Measurements from ENCODE around the gene SLC5A8.
"Not testable (repeated sequence)": the region's sequence is repeated elsewhere in the genome, so short reads cannot be mapped to it uniquely, and the experiment has no call there.

Gene SLC5A8

DNA sequence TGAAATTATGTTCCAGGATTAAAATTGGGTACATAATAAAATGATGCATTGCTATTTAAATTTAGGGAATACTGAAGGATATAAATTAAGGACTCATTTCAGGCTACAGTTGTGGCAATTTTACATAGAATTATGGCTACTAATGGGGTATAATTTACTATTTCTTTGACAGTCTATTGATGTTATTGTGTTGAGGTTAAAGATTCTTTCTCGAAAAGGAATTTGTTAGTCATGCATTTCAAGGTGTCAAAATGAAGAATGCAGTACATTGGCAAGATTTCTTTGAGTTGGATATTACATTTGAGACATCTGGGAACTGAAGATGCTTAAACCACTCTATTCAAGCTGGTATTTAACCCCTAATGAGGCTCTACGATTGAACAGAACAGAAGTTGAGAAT, 28.3 kb downstream of the SLC5A8 start:
- FAIRE-seq (no peak), DNase-seq (ENCODE audit: insufficient read length, low spot score) (no peak)
- TF ChIP-seq POLR2AphosphoS5 (IDR thresholded peaks at IDR 0.05; ENCODE audit: low read depth, low read length) (no peak), PAX5 (IDR thresholded peaks at IDR 0.05; ENCODE audit: insufficient read depth, low read length, severe bottlenecking) (no peak), POLR2A (IDR thresholded peaks at IDR 0.05; ENCODE audit: low read depth, low read length) (no peak), TAF1 (IDR thresholded peaks at IDR 0.05; ENCODE audit: low read depth, low read length) (no peak), POU2F2 (IDR thresholded peaks at IDR 0.05; ENCODE audit: low read depth, low read length) (no peak), SPI1 (IDR thresholded peaks at IDR 0.05; ENCODE audit: low read depth, low read length) (no peak)

DNA sequence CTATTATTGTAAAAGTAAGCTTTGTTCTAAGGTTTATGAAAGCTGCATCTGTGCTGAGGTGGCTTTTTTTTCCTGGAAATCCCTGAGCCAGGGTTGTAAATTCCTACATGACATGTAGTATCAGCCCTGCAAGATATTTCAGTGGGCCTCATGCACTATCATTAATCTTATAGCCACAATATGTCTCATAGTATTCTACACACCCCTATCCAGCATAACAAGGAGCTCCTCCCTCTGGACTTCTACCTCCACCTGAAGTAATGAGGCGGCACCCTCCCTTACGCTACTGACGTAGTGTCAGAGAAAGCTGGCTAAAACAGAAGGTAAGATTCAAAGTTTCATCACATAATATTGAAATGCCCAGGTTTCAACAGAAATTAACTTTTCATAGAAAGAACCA, 35.5 kb downstream of the SLC5A8 start:
- no peak for TF ChIP-seq TAF1 (IDR thresholded peaks at IDR 0.05; ENCODE audit: low read depth, low read length)
- TF ChIP-seq PAX5 (IDR thresholded peaks at IDR 0.05; ENCODE audit: insufficient read depth, low read length, severe bottlenecking) = no peak
- no peak for TF ChIP-seq SPI1 (IDR thresholded peaks at IDR 0.05; ENCODE audit: low read depth, low read length)
- TF ChIP-seq POLR2A (IDR thresholded peaks at IDR 0.05; ENCODE audit: low read depth, low read length) = no peak
- DNase-seq (ENCODE audit: insufficient read length, low spot score) = no peak
- no peak for FAIRE-seq

DNA sequence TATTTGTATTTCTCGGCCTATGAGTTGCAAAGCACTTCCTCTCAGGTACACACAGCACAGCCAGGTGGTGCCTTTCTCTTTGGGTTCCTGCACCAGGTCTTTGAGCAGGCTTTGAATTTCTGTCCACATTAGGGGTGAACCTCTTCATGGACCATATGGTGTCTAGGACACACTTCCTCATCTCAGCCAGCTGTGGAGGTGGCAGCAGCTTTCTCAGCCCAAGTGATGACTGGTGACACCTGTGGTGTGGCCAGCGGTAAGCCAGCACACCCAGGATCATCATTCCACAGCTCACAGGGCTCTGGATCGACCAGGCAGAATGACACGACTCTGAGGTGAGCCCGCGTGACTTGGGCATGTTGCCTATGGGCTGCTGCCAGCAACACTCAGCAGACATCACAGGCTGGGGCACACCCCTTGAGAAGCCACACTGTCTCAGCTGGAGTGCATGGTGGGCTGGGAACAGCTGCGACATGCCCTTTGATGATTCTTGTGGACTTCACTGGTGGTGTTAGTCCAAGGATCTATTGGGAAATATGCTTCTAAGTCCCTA, 36.8 kb downstream of the SLC5A8 start:
- FAIRE-seq (no peak), DNase-seq (ENCODE audit: insufficient read length, low spot score) (no peak)
- 0 out of 2 replicates have a peak, but pooled peaks have one; percentile 5 for TF ChIP-seq SPI1 (IDR thresholded peaks at IDR 0.05; ENCODE audit: low read depth, low read length)
- no peak for TF ChIP-seq POLR2A (IDR thresholded peaks at IDR 0.05; ENCODE audit: low read depth, low read length)
- TF ChIP-seq TAF1 (IDR thresholded peaks at IDR 0.05; ENCODE audit: low read depth, low read length) = no peak

DNA sequence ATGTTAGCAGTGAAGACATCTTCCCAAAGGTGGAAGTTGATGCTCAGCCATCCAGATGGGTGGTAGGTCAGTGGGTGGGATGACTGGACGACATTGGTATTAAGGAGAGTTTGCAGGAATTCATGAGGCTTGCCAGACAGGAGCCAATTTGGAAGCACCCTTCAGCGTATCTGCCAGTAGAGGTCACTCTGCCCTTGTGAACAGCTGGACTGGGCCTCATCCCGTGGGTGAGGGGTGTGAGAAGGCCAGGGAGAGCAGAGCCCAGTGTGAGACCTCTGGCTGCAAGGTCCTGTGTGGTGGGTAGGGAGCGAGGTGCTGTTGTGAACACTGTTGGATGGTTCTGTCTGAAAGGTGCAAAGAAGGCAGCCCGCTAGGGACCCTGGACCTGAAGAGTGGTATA, 37.7 kb downstream of the SLC5A8 start:
- DNase-seq (ENCODE audit: insufficient read length, low spot score) = no peak
- no peak for TF ChIP-seq TAF1 (IDR thresholded peaks at IDR 0.05; ENCODE audit: low read depth, low read length)
- TF ChIP-seq SPI1 (IDR thresholded peaks at IDR 0.05; ENCODE audit: low read depth, low read length) = no peak
- no peak for TF ChIP-seq POLR2AphosphoS5 (IDR thresholded peaks at IDR 0.05; ENCODE audit: low read depth, low read length)
- no peak for TF ChIP-seq POLR2A (IDR thresholded peaks at IDR 0.05; ENCODE audit: low read depth, low read length)

DNA sequence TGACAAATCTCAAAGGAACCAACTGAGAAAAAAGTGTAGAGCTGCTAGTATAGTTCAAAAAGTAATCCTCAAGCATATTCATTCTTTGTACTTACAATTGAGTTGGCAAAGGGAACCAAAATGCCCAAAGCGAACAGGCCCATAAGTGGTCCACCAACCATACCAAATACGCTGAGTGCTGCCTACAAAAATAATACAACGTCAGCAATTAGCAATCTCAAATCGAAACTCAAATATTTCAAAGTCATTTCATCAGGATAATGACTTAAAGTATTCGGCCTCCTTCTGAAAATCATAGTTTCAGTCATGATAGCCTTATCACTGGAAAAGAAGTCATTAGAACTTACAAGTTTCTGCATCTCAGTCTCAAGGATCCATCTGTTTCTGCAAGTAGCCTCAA, 42.0 kb downstream of the SLC5A8 start:
- TF ChIP-seq PAX5 (IDR thresholded peaks at IDR 0.05; ENCODE audit: insufficient read depth, low read length, severe bottlenecking) (no peak), POLR2A (IDR thresholded peaks at IDR 0.05; ENCODE audit: low read depth, low read length) (no peak), POLR2AphosphoS5 (IDR thresholded peaks at IDR 0.05; ENCODE audit: low read depth, low read length) (no peak), TAF1 (IDR thresholded peaks at IDR 0.05; ENCODE audit: low read depth, low read length) (no peak), SPI1 (IDR thresholded peaks at IDR 0.05; ENCODE audit: low read depth, low read length) (no peak), POU2F2 (IDR thresholded peaks at IDR 0.05; ENCODE audit: low read depth, low read length) (no peak)
- FAIRE-seq (no peak), DNase-seq (ENCODE audit: insufficient read length, low spot score) (no peak)

More for the DNA sequence above, 37.7 kb downstream of the SLC5A8 start:
- FAIRE-seq = no peak

DNA sequence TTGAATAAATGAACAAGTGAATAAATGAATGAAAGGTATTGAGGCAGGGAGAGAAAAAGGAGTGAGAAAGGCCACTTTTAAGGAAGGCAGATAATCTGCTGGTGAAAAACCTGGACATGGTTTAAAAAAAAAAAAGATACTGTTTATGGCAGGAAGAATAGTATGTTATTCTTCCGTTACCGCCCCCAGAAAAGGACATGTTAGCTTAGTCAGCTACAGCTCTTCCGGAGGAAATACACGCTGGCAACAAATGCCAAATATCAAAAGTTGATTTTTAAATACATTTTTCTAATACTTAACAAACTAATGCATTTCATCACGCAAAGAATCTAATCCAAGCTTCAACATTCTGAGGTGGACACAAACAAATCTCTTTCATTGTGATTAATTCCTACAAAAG, 43.2 kb downstream of the SLC5A8 start:
- FAIRE-seq (no peak), DNase-seq (ENCODE audit: insufficient read length, low spot score) (no peak)
- TF ChIP-seq SPI1 (IDR thresholded peaks at IDR 0.05; ENCODE audit: low read depth, low read length) (no peak), POLR2A (IDR thresholded peaks at IDR 0.05; ENCODE audit: low read depth, low read length) (no peak), TAF1 (IDR thresholded peaks at IDR 0.05; ENCODE audit: low read depth, low read length) (no peak), POU2F2 (IDR thresholded peaks at IDR 0.05; ENCODE audit: low read depth, low read length) (no peak), PAX5 (IDR thresholded peaks at IDR 0.05; ENCODE audit: insufficient read depth, low read length, severe bottlenecking) (no peak), POLR2AphosphoS5 (IDR thresholded peaks at IDR 0.05; ENCODE audit: low read depth, low read length) (no peak)

DNA sequence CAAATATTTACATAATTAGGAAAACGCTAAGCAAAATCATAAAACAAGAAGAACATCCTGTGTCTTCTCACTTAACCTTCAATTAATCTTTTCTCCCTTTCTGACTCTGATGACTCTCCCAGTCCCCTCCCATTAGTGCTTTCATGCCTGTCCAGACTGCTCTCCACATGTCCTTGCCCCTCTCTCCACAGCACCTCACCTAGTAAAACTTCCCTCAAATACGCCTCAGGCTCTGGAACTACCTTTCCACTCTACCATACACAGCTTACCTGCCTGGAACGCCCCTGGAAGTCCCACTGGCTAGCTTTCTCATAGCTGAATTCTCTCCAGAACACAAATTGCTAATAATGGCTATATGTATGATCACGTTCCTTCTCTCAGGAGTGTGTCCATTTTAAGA, 44.7 kb downstream of the SLC5A8 start:
- FAIRE-seq (no peak), DNase-seq (ENCODE audit: insufficient read length, low spot score) (no peak)
- no peak for TF ChIP-seq POU2F2 (IDR thresholded peaks at IDR 0.05; ENCODE audit: low read depth, low read length)
- no peak for TF ChIP-seq POLR2AphosphoS5 (IDR thresholded peaks at IDR 0.05; ENCODE audit: low read depth, low read length)
- TF ChIP-seq SPI1 (IDR thresholded peaks at IDR 0.05; ENCODE audit: low read depth, low read length) = no peak
- no peak for TF ChIP-seq POLR2A (IDR thresholded peaks at IDR 0.05; ENCODE audit: low read depth, low read length)
- no peak for TF ChIP-seq TAF1 (IDR thresholded peaks at IDR 0.05; ENCODE audit: low read depth, low read length)
- TF ChIP-seq PAX5 (IDR thresholded peaks at IDR 0.05; ENCODE audit: insufficient read depth, low read length, severe bottlenecking) = no peak

DNA sequence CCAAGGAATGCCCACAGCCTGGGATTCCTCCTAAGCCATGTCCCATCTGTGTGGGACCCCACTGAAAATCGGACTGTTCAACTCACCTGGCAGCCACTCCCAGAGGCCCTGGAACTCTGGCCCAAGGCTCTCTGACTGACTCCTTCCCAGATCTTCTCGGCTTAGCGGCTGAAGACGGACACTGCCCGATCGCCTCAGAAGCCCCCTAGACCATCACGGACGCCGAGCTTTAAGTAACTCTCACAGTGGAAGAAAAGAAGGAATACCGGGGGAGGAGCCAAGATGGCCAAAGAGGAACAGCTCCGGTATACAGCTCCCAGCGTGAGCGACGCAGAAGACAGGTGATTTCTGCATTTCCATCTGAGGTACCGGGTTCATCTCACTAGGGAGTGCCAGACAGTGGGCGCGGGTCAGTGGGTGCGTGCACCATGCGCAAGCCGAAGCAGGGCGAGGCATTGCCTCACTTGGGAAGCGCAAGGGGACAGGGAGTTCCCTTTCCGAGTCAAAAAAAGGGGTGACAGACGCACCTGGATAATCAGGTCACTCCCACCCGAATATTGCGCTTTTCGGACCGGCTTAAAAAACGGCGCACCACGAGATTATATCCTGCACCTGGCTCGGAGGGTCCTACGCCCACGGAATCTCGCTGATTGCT, 64.1 kb downstream of the SLC5A8 start:
- not testable (repeated sequence) for FAIRE-seq; DNase-seq (ENCODE audit: insufficient read length, low spot score)

DNA sequence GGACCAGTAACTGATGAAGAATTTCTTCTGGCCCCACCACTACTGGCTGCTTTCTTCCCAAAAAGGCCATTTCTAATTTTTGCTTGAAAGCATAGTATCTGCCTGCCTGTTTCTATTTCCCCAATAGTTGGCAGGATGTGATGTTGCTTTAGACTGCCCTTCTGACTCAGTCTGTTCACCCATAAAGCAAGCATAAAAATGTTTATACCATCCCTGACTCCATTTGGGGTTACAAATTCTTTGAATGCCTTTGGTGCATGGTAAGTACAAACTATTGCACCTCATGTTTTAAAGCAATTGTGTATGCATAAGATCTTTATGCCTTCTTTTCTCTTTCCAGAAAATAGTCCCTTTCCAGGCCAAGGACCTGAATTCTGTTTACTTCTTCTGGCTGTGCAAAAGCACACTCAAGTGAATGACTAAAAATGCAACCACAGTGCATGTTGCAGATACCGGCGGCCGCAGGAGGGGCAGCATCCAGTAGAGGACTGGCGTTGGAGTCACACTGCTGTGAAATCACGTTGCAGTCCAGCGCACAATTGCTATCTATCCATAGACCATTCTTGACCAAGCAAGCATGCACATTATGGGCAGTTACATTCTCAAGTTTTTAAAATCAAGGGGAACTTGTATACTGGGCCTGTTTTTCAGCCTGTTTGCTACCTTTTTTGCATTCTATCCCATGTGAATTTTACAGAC, 82.4 kb downstream of the SLC5A8 start:
- FAIRE-seq = no peak

DNA sequence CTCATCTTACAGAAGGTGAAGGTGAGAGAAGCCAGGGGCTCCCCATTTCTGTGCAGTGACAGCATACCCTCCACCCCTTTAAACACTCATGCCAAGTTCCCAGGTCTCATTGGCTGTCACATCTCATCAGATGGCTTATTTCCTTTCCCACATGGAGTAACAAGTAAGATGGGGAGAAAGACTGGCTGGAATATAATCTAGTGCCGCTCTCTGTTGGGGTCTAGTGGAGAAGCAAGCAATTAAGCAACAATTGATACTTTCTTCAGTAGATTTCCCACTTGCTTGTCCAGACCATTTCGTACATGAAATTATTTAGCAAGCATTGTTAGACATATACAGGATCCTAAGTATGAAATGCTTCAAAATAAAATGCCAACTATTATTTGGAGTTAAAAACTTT, 92.2 kb downstream of the SLC5A8 start:
- DNase-seq (ENCODE audit: insufficient read length, low spot score) = no peak
- FAIRE-seq = no peak

More for the DNA sequence above, 82.4 kb downstream of the SLC5A8 start:
- TF ChIP-seq POLR2AphosphoS5 (IDR thresholded peaks at IDR 0.05; ENCODE audit: low read depth, low read length) = no peak
- TF ChIP-seq POU2F2 (IDR thresholded peaks at IDR 0.05; ENCODE audit: low read depth, low read length) = no peak
- TF ChIP-seq PAX5 (IDR thresholded peaks at IDR 0.05; ENCODE audit: insufficient read depth, low read length, severe bottlenecking) = no peak
- no peak for TF ChIP-seq TAF1 (IDR thresholded peaks at IDR 0.05; ENCODE audit: low read depth, low read length)
- TF ChIP-seq POLR2A (IDR thresholded peaks at IDR 0.05; ENCODE audit: low read depth, low read length) = no peak
- no peak for TF ChIP-seq SPI1 (IDR thresholded peaks at IDR 0.05; ENCODE audit: low read depth, low read length)
- no peak for DNase-seq (ENCODE audit: insufficient read length, low spot score)

More for the DNA sequence above, 92.2 kb downstream of the SLC5A8 start:
- TF ChIP-seq POLR2AphosphoS5 (IDR thresholded peaks at IDR 0.05; ENCODE audit: low read depth, low read length) (no peak), PAX5 (IDR thresholded peaks at IDR 0.05; ENCODE audit: insufficient read depth, low read length, severe bottlenecking) (no peak), POLR2A (IDR thresholded peaks at IDR 0.05; ENCODE audit: low read depth, low read length) (no peak), POU2F2 (IDR thresholded peaks at IDR 0.05; ENCODE audit: low read depth, low read length) (no peak), TAF1 (IDR thresholded peaks at IDR 0.05; ENCODE audit: low read depth, low read length) (no peak), SPI1 (IDR thresholded peaks at IDR 0.05; ENCODE audit: low read depth, low read length) (no peak)

All from GM12891 (cell line).